GM18870 (cell line): ENCODE results near the gene CDK6.

Source experiments
- ATAC-seq: cut with Tn5 transposase; IDR thresholded peaks from one replicate; pipeline ENCODE4 v1.9.1; 2021; ENCODE audit warnings: moderate library complexity; ENCODE audit not compliant: unreplicated experiment

Gene CDK6

GRCh38 chr7:92652536-92652935 lies 183.8 kb downstream of the CDK6 start:
- no peak for ATAC-seq

GRCh38 chr7:92650391-92650790 lies 186.0 kb downstream of the CDK6 start:
- no peak for ATAC-seq

- ATAC-seq = peak; percentile 63
These were observed 188.3 kb downstream of the CDK6 start for GRCh38 chr7:92648067-92648466.

- no peak for ATAC-seq
These were observed 188.7 kb downstream of the CDK6 start for GRCh38 chr7:92647652-92648051.

GRCh38 chr7:92647011-92647625 lies 189.3 kb downstream of the CDK6 start:
- ATAC-seq = peak; percentile 45

GRCh38 chr7:92645114-92646061 lies 191.0 kb downstream of the CDK6 start:
- no peak for ATAC-seq

- no peak for ATAC-seq
These were observed 191.8 kb downstream of the CDK6 start for GRCh38 chr7:92644406-92645113.

- ATAC-seq = no peak
These were observed 192.6 kb downstream of the CDK6 start for GRCh38 chr7:92643821-92644220.

GRCh38 chr7:92641921-92642511 lies 194.4 kb downstream of the CDK6 start:
- ATAC-seq = peak; percentile 84

- no peak for ATAC-seq
These were observed 196.4 kb downstream of the CDK6 start for GRCh38 chr7:92639966-92640365.

- no peak for ATAC-seq
These were observed 197.0 kb downstream of the CDK6 start for GRCh38 chr7:92639213-92639896.

GRCh38 chr7:92636018-92636560 lies 200.3 kb downstream of the CDK6 start:
- no peak for ATAC-seq

GRCh38 chr7:92635538-92635937 lies 200.8 kb downstream of the CDK6 start:
- ATAC-seq = no peak

- peak; percentile 33 for ATAC-seq
These were observed 201.4 kb downstream of the CDK6 start for GRCh38 chr7:92634924-92635519.

GRCh38 chr7:92634205-92634604 lies 202.2 kb downstream of the CDK6 start:
- no peak for ATAC-seq

- no peak for ATAC-seq
These were observed 203.0 kb downstream of the CDK6 start for GRCh38 chr7:92633211-92633906.

- ATAC-seq = no peak
These were observed 203.6 kb downstream of the CDK6 start for GRCh38 chr7:92632791-92633190.

- ATAC-seq = peak; percentile 10
These were observed 204.4 kb downstream of the CDK6 start for GRCh38 chr7:92631850-92632487.
